ENCODE measurements around the gene MPPE1. TPM values are rescaled to one million over a fixed set of nuclear protein-coding genes. Genes with fewer than 3 reads are reported as not detected.

Gene MPPE1
- total and polyA plus RNA-seq, 10 of the 15 experiments (the other 5 are each of a cell fraction or from before 2014, with no cell fraction given), result 13.8 to 34.5 (median 27.6) TPM

- no peak for TF ChIP-seq EZH2 (IDR thresholded peaks at IDR 0.05; ENCODE audit: borderline replicate concordance, control insufficient read depth, low read depth, low read length)
Measured at GRCh38 chr18:11865071-11865470, 43.0 kb downstream of the MPPE1 start (continued).

- no peaks in the 10 kb centered on the region; a peak in 2 of 4 replicates for H3K27me3 ChIP-seq (replicated peaks in 1 of 2; ENCODE audit: control insufficient read depth in 2 of 2, insufficient read depth in 2 of 2, low read length in 1 of 2)
- no peaks in the 10 kb centered on the region for H3K9me3 ChIP-seq (replicated peaks; ENCODE audit: control insufficient read depth, insufficient read depth, low read length)
- FAIRE-seq (no peak), ATAC-seq (no peak), DNase-seq (ENCODE audit: low read depth, low spot score) (no peak)
- no peak overlapping the region for H3K27ac ChIP-seq (ENCODE audit: control insufficient read depth, insufficient read depth)
- ChIA-PET SMC1A (ENCODE audit: uncharacterized antibody, unreplicated experiment) (no interaction called here), POLR2A (no interaction called here), CTCF (no interaction called here), RAD21 (ENCODE audit: unreplicated experiment) (no interaction called here)
- no peak overlapping the region for H2AFZ ChIP-seq (ENCODE audit: control insufficient read depth, low read depth, low read length)
- no peaks in the 10 kb centered on the region for H4K20me1 ChIP-seq (ENCODE audit: control insufficient read depth, insufficient read depth)
- no peak overlapping the region for H3K4me3 ChIP-seq
- no peak overlapping the region for H3K4me2 ChIP-seq (ENCODE audit: control insufficient read depth, insufficient read depth)
- intact Hi-C loops (cut with micrococcal nuclease; ENCODE audit: unreplicated experiment) (no loop called here), in situ Hi-C loops (cut with MboI) (no loop called here)
- H3K79me2 ChIP-seq (ENCODE audit: control insufficient read depth, insufficient read depth, low read length), result no peaks in the 10 kb centered on the region
- no peaks in the 10 kb centered on the region for H3K36me3 ChIP-seq (ENCODE audit: control insufficient read depth in 2 of 2, insufficient read depth in 2 of 2, low read length in 1 of 2)
- TF ChIP-seq GABPA (IDR thresholded peaks at IDR 0.05; ENCODE audit: low read depth), result no peak
- no peak for TF ChIP-seq MYC (IDR thresholded peaks at IDR 0.05; ENCODE audit: insufficient read depth, insufficient read length, insufficient replicate concordance, low read length, severe bottlenecking)
- TF ChIP-seq SUZ12 (IDR thresholded peaks at IDR 0.05; ENCODE audit: unreplicated experiment), result no peak
- TF ChIP-seq NBN (IDR thresholded peaks at IDR 0.05), result no peak
- TF ChIP-seq ETV6 (conservative IDR thresholded peaks at IDR 0.05 in 1 of 2, IDR thresholded peaks at IDR 0.05 in 1 of 2; ENCODE audit: borderline replicate concordance in 1 of 2, low read depth in 1 of 2), result no peak
- TF ChIP-seq SMAD1 (IDR thresholded peaks at IDR 0.05; ENCODE audit: low read depth, partially characterized antibody), result no peak
- TF ChIP-seq IKZF1 (conservative IDR thresholded peaks at IDR 0.05), result no peak
- TF ChIP-seq CREB1 (IDR thresholded peaks at IDR 0.05; ENCODE audit: low read depth), result no peak
- TF ChIP-seq SMAD5 (IDR thresholded peaks at IDR 0.05; ENCODE audit: low read depth), result no peak
- no peak for TF ChIP-seq ELK1 (IDR thresholded peaks at IDR 0.05; ENCODE audit: low read depth, low read length)
- TF ChIP-seq ATF7 (IDR thresholded peaks at IDR 0.05; ENCODE audit: low read depth), result no peak
- TF ChIP-seq YY1 (IDR thresholded peaks at IDR 0.05; ENCODE audit: low read depth, low read length), result no peak
- TF ChIP-seq SP1 (IDR thresholded peaks at IDR 0.05; ENCODE audit: low read depth, low read length), result no peak
- TF ChIP-seq NFIC (IDR thresholded peaks at IDR 0.05; ENCODE audit: low read depth, low read length), result no peak
- TF ChIP-seq CEBPB (IDR thresholded peaks at IDR 0.05; ENCODE audit: borderline replicate concordance in 1 of 2, low read depth in 2 of 2, low read length in 2 of 2), result no peak
- no peak for TF ChIP-seq YBX1 (IDR thresholded peaks at IDR 0.05)
- no peak for TF ChIP-seq TAF1 (IDR thresholded peaks at IDR 0.05; ENCODE audit: borderline replicate concordance, low read depth, low read length)
- TF ChIP-seq NRF1 (conservative IDR thresholded peaks at IDR 0.05; ENCODE audit: low read depth, low read length), result no peak
- no peak for TF ChIP-seq RB1 (IDR thresholded peaks at IDR 0.05; ENCODE audit: borderline replicate concordance)
- no TSS peak for BruUV-seq (replicated peaks)
- no peak overlapping the region for H3K9ac ChIP-seq (ENCODE audit: control insufficient read depth, insufficient read depth, low read length)
- WGBS (ENCODE audit: insufficient coverage, insufficient replicate concordance, low lambda C conversion rate, missing lambda C conversion rate), result 13% methylated on average over 2 of the region's 2 CpGs
- no peaks in the 10 kb centered on the region for H3K4me1 ChIP-seq (ENCODE audit: control insufficient read depth, insufficient read depth, low read length)
Measured at GRCh38 chr18:11864471-11864870, 43.6 kb downstream of the MPPE1 start.

All from GM12878 (cell line).